Keratinocyte (primary cell): Measurements from ENCODE around the gene EID3. TPM values are rescaled to one million over a fixed set of nuclear protein-coding genes. Genes with fewer than 3 reads are reported as not detected.
A peak's percentile ranks its signal among the peaks of the same experiment; 100 is the strongest.
"Not testable (repeated sequence)": the region's sequence is repeated elsewhere in the genome, so short reads cannot be mapped to it uniquely, and the experiment has no call there.

ENCODE experiments used
- DNase-seq: peaks from one replicate; pipeline ENCODE4 v3.0.0-alpha.2; 2011; ENCODE audit warnings: low read depth, missing footprints, low spot score
- FAIRE-seq: peaks from 2 replicates; lab custom pipeline; 2011; peaks lifted over from hg19 to GRCh38; lab: Jason Lieb, UNC
- H2AFZ ChIP-seq: 2 replicates; pipeline ENCODE4 v1.6.0; 2012; ENCODE audit warnings: low read length, control low read depth, inconsistent platforms; ENCODE audit not compliant: control insufficient read depth
- H3K27ac ChIP-seq: 2 replicates; pipeline ENCODE4 v1.5.1; 2011; ENCODE audit warnings: low read length; ENCODE audit not compliant: control insufficient read depth, insufficient read depth
- H3K27me3 ChIP-seq: 3 replicates; pipeline ENCODE4 v1.6.0; 2011; ENCODE audit warnings: low read length; ENCODE audit not compliant: control insufficient read depth, insufficient read depth; ENCODE audit errors: extremely low read depth
- H3K36me3 ChIP-seq, 2 experiments: 2 replicates in 1 of 2; 3 replicates in 1 of 2; pipeline ENCODE4 v1.5.1; 2011; ENCODE audit warnings: low read length in 2 of 2, mild to moderate bottlenecking in 1 of 2; ENCODE audit not compliant: control insufficient read depth in 2 of 2, insufficient read depth in 2 of 2; ENCODE audit errors: extremely low read depth in 1 of 2
- H3K4me1 ChIP-seq: 3 replicates; pipeline ENCODE4 v1.5.1; 2011; ENCODE audit warnings: low read length; ENCODE audit not compliant: control insufficient read depth, insufficient read depth; ENCODE audit errors: extremely low read depth
- H3K4me2 ChIP-seq: 3 replicates; pipeline ENCODE4 v1.6.0; 2011; ENCODE audit warnings: low read depth, low read length; ENCODE audit not compliant: control insufficient read depth, insufficient read depth; ENCODE audit errors: extremely low read depth
- H3K4me3 ChIP-seq, 3 experiments: fragments of 200-600 bp in 1 of 3; sonication (generic) in 1 of 3; 2 replicates in 2 of 3; 3 replicates in 1 of 3; pipeline ENCODE4 v1.5.1; 2011 to 2016; ENCODE audit warnings: low read length in 3 of 3, mild to moderate bottlenecking in 3 of 3, control low read depth in 2 of 3, inconsistent platforms in 1 of 3, low read depth in 1 of 3, mixed read lengths in 1 of 3, mixed run types in 1 of 3, moderate library complexity in 1 of 3; ENCODE audit not compliant: control insufficient read depth in 2 of 3, insufficient read depth in 2 of 3; ENCODE audit errors: extremely low read depth in 1 of 3
- H3K79me2 ChIP-seq: 2 replicates; pipeline ENCODE4 v1.6.0; 2012; ENCODE audit warnings: low read length; ENCODE audit not compliant: control insufficient read depth, insufficient read depth
- H3K9ac ChIP-seq: 3 replicates; pipeline ENCODE4 v1.6.0; 2011; ENCODE audit warnings: low read length; ENCODE audit not compliant: control insufficient read depth, insufficient read depth; ENCODE audit errors: extremely low read depth
- H3K9me1 ChIP-seq: 3 replicates; pipeline ENCODE4 v1.6.0; 2011; ENCODE audit warnings: low read length; ENCODE audit not compliant: control insufficient read depth, insufficient read depth; ENCODE audit errors: extremely low read depth
- H3K9me3 ChIP-seq: 2 replicates; pipeline ENCODE4 v1.5.1; 2012; ENCODE audit warnings: low read depth, low read length; ENCODE audit not compliant: control insufficient read depth
- H4K20me1 ChIP-seq: 3 replicates; pipeline ENCODE4 v1.6.0; 2011; ENCODE audit warnings: low read length; ENCODE audit not compliant: control insufficient read depth, insufficient read depth; ENCODE audit errors: extremely low read depth
- EZH2 ChIP-seq: IDR thresholded peaks from one replicate; pipeline ENCODE4 v1.6.1; 2012; ENCODE audit warnings: inconsistent platforms, mild to moderate bottlenecking, low read length, moderate library complexity
- dilution Hi-C: fragments of 300-500 bp; cut with MboI; formaldehyde crosslinking; loops from one replicate; pipeline ENCODE4 v1.7.0; 2020; ENCODE audit warnings: low sequenced_read_pairs; ENCODE audit not compliant: extremely low pct_ligation_motif_present
- polyA plus RNA-seq, 5 experiments: library from polyadenylated mRNA; depleted of rRNA in 3 of 5; stranded (reverse) in 3 of 5; stranded (forward) in 1 of 5; unstranded in 1 of 5; fragments of >200 nt; gene quantifications; 1 replicate in 1 of 5; 2 replicates in 3 of 5; 3 replicates in 1 of 5; pipeline versions ENCODE4 v1.2.1 to v1.2.3, GENCODE V29; 2011 to 2012; ENCODE audit warnings: missing spikeins in 2 of 5, low read depth in 1 of 5, low replicate concordance in 1 of 5
- TF ChIP-seq, protein P1 (sequence below), 3 experiments: IDR thresholded peaks in 1 of 3; conservative IDR thresholded peaks in 1 of 3; optimal IDR thresholded peaks in 1 of 3; 2 replicates in 2 of 3; 3 replicates in 1 of 3; pipeline versions ENCODE3 to v1.5.1; 2011; ENCODE audit warnings: low read length in 3 of 3, mild to moderate bottlenecking in 3 of 3, moderate library complexity in 2 of 3, control low read depth in 1 of 3, inconsistent platforms in 1 of 3; ENCODE audit not compliant: insufficient read depth in 2 of 3; ENCODE audit errors: extremely low read depth in 1 of 3

Gene EID3
- polyA plus RNA-seq, 1 donor (not counting 4 experiments of a cell fraction or from before 2014, with no cell fraction given): 1.8 TPM

DNA sequence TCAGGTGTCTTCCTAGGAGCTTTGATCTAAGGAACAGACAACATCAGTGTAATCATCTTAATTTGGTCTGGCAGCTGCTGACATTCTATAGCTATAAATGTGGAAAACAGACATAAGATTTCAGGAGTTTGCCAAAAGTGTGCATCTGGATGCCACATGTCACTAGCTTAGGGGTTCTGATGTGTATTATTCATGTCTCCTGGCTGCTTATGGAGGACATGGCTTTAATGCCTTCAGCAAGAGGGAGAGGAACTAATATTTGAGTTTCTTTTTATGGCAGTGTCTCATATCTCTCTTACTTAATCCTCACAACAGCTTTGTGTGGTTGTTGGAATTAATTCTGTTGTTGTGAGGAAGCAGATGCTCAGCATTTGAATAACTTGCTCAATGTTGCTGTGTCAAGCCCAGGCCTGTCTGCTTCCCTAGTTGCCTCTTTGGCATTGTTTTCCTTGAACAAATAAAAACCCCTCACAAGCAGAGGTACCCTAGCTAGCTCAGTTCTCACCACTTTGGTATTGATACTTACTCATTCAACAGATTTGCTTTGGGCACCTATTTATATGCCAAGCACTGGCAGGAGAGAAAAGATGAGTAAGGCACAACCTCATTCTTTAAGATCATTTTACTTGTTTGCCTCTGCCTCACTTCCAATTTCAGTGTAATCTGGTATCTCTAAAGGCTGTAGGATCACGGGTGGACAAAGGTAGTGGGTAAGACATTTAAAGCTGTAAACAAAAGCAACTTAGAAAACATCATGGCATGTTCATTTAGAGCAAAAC is 39.8 kb upstream of the EID3 start:
- H3K27me3 ChIP-seq: no peaks in the 10 kb centered on the region

DNA sequence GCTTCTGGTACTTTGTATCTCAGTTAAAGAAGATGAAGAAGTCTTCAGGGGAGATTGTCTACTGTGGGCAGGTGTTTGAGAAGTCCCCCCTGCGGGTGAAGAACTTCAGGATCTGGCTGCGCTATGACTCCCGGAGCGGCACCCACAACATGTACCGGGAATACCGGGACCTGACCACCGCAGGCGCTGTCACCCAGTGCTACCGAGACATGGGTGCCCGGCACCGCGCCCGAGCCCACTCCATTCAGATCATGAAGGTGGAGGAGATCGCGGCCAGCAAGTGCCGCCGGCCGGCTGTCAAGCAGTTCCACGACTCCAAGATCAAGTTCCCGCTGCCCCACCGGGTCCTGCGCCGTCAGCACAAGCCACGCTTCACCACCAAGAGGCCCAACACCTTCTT is 38.1 kb upstream of the EID3 start:
- H3K36me3 ChIP-seq, H4K20me1 ChIP-seq, H3K9me3 ChIP-seq, H3K4me2 ChIP-seq, H3K4me3 ChIP-seq, FAIRE-seq, dilution Hi-C loops, H3K27me3 ChIP-seq, H3K9me1 ChIP-seq, H3K79me2 ChIP-seq, H3K27ac ChIP-seq, DNase-seq, H2AFZ ChIP-seq, H3K9ac ChIP-seq: not testable (repeated sequence)
- H3K4me1 ChIP-seq: peaks cover 25% of the 10 kb centered on the region

More for the DNA sequence above, 39.8 kb upstream of the EID3 start:
- dilution Hi-C loops: no loop called here
- peak overlapping the region in 2 of 3 experiments; percentile 54 to 57 for H3K4me3 ChIP-seq
- FAIRE-seq: peak; percentile 96
- peak; percentile 85 for DNase-seq
- no peaks in the 10 kb centered on the region for H3K36me3 ChIP-seq
- H4K20me1 ChIP-seq: no peaks in the 10 kb centered on the region
- H3K4me2 ChIP-seq: peak overlapping the region; percentile 82
- peak overlapping the region; percentile 86 for H2AFZ ChIP-seq
- peak overlapping the region; percentile 75 for H3K9ac ChIP-seq
- no peaks in the 10 kb centered on the region for H3K9me3 ChIP-seq
- H3K9me1 ChIP-seq: no peaks in the 10 kb centered on the region
- no peaks in the 10 kb centered on the region for H3K79me2 ChIP-seq
- peaks cover 25% of the 10 kb centered on the region for H3K4me1 ChIP-seq
- TF ChIP-seq, protein P1, sequence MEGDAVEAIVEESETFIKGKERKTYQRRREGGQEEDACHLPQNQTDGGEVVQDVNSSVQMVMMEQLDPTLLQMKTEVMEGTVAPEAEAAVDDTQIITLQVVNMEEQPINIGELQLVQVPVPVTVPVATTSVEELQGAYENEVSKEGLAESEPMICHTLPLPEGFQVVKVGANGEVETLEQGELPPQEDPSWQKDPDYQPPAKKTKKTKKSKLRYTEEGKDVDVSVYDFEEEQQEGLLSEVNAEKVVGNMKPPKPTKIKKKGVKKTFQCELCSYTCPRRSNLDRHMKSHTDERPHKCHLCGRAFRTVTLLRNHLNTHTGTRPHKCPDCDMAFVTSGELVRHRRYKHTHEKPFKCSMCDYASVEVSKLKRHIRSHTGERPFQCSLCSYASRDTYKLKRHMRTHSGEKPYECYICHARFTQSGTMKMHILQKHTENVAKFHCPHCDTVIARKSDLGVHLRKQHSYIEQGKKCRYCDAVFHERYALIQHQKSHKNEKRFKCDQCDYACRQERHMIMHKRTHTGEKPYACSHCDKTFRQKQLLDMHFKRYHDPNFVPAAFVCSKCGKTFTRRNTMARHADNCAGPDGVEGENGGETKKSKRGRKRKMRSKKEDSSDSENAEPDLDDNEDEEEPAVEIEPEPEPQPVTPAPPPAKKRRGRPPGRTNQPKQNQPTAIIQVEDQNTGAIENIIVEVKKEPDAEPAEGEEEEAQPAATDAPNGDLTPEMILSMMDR (optimal IDR thresholded peaks at IDR 0.05 in 1 of 3, IDR thresholded peaks at IDR 0.05 in 1 of 3, conservative IDR thresholded peaks at IDR 0.05 in 1 of 3; ENCODE audit: extremely low read depth in 1 of 3, insufficient read depth in 2 of 3, low read length in 3 of 3): no peak
- no peak for TF ChIP-seq EZH2
- H3K27ac ChIP-seq: peak overlapping the region; percentile 86
